ENCODE results near the gene TNNI3K. TPM values are rescaled to one million over a fixed set of nuclear protein-coding genes. Genes with fewer than 3 reads are reported as not detected.

TNNI3K gene
- total and polyA plus RNA-seq, 12 donors: 11.7 to 162 (median 95.6) TPM

DNA sequence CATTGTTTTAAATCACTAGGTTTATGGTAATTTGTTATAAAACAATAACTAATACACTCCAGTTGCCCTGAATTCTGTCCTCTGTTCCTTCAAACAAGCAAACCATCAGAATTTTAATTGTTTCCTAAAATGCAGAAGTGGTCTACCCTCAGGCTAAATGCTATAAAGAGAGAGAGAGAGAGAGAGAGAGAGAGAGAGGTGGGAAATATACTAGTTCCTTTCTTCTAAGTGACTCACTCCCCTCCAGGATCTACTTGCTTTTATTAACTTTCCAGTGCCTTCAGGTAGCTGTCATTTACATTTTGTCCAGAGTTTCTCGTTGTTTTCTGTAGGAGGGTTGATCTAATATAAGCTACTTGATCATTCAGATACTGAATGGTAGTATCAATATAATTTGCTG, 250.8 kb downstream of the TNNI3K start:
- Histone ChIP-seq H3K27me3 (no peaks in the 10 kb centered on the region), H3K4me3 (no peak overlapping the region), H3K4me1 (peaks cover 0 to 5% (median 0%) of the 10 kb centered on the region in 9 donors), H3K9me3 (no peaks in the 10 kb centered on the region), H3K36me3 (no peaks in the 10 kb centered on the region), H3K27ac (no peak overlapping the region)
- ATAC-seq: no peak
- intact Hi-C loops (cut with DNase I): no loop called here
- WGBS, 2 donors: 65 to 80% methylated on average over 1 of the region's 1 CpG
- DNase-seq: no peak
- TF ChIP-seq CTCF (IDR thresholded peaks at IDR 0.05): no peak

DNA sequence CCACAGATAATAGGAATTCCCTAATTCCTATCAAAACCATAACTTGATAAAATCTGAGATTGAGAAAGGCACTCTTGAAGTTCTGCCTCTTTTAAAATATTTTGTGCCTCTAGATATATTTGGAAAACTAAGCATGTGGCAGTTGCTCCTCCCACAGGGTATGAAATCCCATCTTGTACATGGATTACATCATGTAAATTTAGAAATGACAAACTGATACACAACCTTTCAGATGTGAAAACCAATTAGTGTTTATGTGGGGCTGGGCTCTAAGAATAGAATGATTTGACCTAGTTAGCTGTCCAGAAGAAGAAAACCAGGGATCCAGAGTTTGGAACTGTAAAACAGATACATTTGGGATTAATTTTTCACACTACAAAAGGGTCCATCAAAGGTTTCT, 261.5 kb downstream of the TNNI3K start:
- H3K9me3 ChIP-seq: no peaks in the 10 kb centered on the region
- no peaks in the 10 kb centered on the region for H3K27me3 ChIP-seq
- intact Hi-C loops (cut with DNase I): no loop called here
- DNase-seq (no peak), ATAC-seq (no peak)
- no peak overlapping the region for H3K27ac ChIP-seq
- TF ChIP-seq CTCF (IDR thresholded peaks at IDR 0.05): no peak
- H3K4me1 ChIP-seq: peaks cover 0 to 8% (median 0%) of the 10 kb centered on the region in 9 donors
- peaks cover 0 to 18% (median 0%) of the 10 kb centered on the region in 9 donors for H3K36me3 ChIP-seq
- H3K4me3 ChIP-seq: no peak overlapping the region

DNA sequence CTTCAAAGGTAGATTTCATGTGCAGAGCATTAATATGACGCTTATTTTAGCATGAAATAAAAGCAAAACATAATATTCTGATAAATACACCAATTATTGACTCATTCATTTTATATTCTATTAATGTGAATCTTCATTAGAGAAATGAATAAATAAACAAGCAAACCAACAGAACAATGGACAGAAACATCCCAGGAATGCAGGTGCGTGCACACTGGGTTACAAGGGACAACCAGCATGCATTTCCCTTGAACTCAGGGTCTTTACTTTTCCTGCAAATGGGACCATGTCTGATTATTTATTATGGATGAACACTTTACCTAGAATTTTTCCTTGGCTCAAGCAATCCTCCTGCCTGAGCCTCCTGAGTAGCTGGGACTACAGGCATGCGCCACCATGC, 263.7 kb downstream of the TNNI3K start:
- DNase-seq: no peak
- no peak for TF ChIP-seq CTCF (IDR thresholded peaks at IDR 0.05)
- intact Hi-C loops (cut with DNase I): no loop called here
- Histone ChIP-seq H3K27me3 (no peaks in the 10 kb centered on the region), H3K9me3 (no peaks in the 10 kb centered on the region), H3K4me1 (peaks cover 0 to 8% (median 0%) of the 10 kb centered on the region in 9 donors), H3K27ac (no peak overlapping the region), H3K4me3 (no peak overlapping the region), H3K36me3 (peaks cover 0 to 5% (median 0%) of the 10 kb centered on the region in 9 donors)
- 86 to 88% methylated on average over 3 of the region's 3 CpGs for WGBS, 2 donors
- ATAC-seq: no peak

DNA sequence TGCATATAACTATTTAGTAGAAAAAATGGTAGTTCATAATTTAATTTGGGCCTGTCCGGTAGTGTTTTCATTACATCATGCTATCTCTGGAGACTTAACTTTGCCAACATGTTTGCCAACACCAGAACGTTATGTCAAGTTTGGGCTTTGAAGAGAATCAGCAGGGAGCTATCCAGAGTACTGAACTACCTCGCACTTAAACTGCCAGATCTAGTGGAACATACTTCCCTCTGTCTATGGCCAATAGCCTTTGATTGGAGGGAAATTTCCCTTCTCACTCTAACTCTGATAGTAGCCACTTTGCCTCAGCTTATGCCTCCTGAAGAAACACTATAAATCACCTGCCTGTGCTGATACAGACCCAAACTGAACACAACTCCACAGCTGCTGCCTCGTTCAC, 267.2 kb downstream of the TNNI3K start:
- intact Hi-C loops (cut with DNase I): no loop called here
- no peak overlapping the region for H3K27ac ChIP-seq
- DNase-seq (peak in 1 of 2 donors; percentile 14), ATAC-seq (peak in 3 of 8 donors; percentile 44 to 67 (median 49))
- no peaks in the 10 kb centered on the region for H3K27me3 ChIP-seq
- no peak for TF ChIP-seq CTCF (IDR thresholded peaks at IDR 0.05)
- H3K9me3 ChIP-seq: no peaks in the 10 kb centered on the region
- H3K4me3 ChIP-seq: no peak overlapping the region
- peaks cover 0 to 6% (median 0%) of the 10 kb centered on the region in 9 donors for H3K4me1 ChIP-seq
- WGBS, 2 donors: 25 to 35% methylated on average over 4 of the region's 4 CpGs
- H3K36me3 ChIP-seq: no peaks in the 10 kb centered on the region

Measured in heart right ventricle (tissue), 16 donors.